Progenitor cell of endocrine pancreas (in vitro differentiated cells): Measurements from ENCODE around the gene FCHSD1. TPM values are rescaled to one million over a fixed set of nuclear protein-coding genes. Genes with fewer than 3 reads are reported as not detected.

Source experiments
- DNase-seq: peaks from one replicate; pipeline ENCODE4 v3.0.0; 2021; ENCODE audit warnings: low spot score; ENCODE audit not compliant: unreplicated experiment
- H3K27ac Mint-ChIP-seq: 2 replicates; pipeline ENCODE4 v1.8.0; 2021; ENCODE audit warnings: mild to moderate bottlenecking, moderate library complexity, mixed read lengths
- H3K27me3 Mint-ChIP-seq: 2 replicates; pipeline ENCODE4 v1.8.0; 2021; ENCODE audit warnings: mixed read lengths
- H3K36me3 Mint-ChIP-seq: 2 replicates; pipeline ENCODE4 v1.8.0; 2022; ENCODE audit warnings: mixed read lengths; ENCODE audit not compliant: insufficient read depth
- H3K4me1 Mint-ChIP-seq: 2 replicates; pipeline ENCODE4 v1.8.0; 2021; ENCODE audit warnings: low read depth, mixed read lengths
- H3K4me3 Mint-ChIP-seq: 2 replicates; pipeline ENCODE4 v1.8.0; 2021; ENCODE audit warnings: low read depth, mild to moderate bottlenecking, moderate library complexity, mixed read lengths
- H3K9me3 Mint-ChIP-seq: 2 replicates; pipeline ENCODE4 v1.8.0; 2021; ENCODE audit warnings: low read depth, mixed read lengths
- total RNA-seq: library from RNA; stranded (reverse); gene quantifications from 2 replicates; pipeline ENCODE4 v1.2.1, GENCODE V29; 2021
- TF ChIP-seq, protein P1 (sequence below): fragments of 200-600 bp; sonication (generic); IDR thresholded peaks from one replicate; pipeline ENCODE4 v1.5.0; 2021; ENCODE audit warnings: antibody characterized with exemption, mild to moderate bottlenecking; ENCODE audit not compliant: unreplicated experiment

The FCHSD1 gene
- total RNA-seq, 1 donor from 2014 or later = 27.7 TPM

GRCh38 chr5:141633871-141634561 lies 17.2 kb downstream of the FCHSD1 start:
- TF ChIP-seq, protein P1, sequence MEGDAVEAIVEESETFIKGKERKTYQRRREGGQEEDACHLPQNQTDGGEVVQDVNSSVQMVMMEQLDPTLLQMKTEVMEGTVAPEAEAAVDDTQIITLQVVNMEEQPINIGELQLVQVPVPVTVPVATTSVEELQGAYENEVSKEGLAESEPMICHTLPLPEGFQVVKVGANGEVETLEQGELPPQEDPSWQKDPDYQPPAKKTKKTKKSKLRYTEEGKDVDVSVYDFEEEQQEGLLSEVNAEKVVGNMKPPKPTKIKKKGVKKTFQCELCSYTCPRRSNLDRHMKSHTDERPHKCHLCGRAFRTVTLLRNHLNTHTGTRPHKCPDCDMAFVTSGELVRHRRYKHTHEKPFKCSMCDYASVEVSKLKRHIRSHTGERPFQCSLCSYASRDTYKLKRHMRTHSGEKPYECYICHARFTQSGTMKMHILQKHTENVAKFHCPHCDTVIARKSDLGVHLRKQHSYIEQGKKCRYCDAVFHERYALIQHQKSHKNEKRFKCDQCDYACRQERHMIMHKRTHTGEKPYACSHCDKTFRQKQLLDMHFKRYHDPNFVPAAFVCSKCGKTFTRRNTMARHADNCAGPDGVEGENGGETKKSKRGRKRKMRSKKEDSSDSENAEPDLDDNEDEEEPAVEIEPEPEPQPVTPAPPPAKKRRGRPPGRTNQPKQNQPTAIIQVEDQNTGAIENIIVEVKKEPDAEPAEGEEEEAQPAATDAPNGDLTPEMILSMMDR = no peak
- H3K27me3 Mint-ChIP-seq = peaks cover 6% of the 10 kb centered on the region
- DNase-seq = no peak
- H3K4me1 Mint-ChIP-seq = peaks cover 12% of the 10 kb centered on the region
- H3K27ac Mint-ChIP-seq = no peak overlapping the region
- H3K9me3 Mint-ChIP-seq = no peaks in the 10 kb centered on the region
- H3K4me3 Mint-ChIP-seq = no peak overlapping the region
- peaks cover 2% of the 10 kb centered on the region for H3K36me3 Mint-ChIP-seq

DNA sequence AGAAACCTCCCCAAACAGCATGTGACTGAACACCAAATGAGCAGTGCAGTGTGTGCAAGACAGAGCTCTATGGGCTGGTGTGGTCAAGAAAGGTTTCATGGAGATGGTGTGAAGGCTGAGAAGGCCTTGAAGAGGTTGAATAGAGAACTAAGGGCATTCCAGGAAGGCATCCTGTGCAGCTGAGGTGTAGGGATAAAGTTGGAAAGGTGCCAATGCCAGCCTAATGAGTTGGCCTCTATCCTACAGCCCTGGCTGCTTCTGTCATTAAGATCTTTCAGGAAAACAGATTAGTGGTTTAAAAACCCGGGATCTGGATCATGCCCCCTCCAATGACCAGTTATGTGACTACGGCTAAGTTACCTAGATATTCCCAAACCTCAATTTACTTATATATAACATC lies 18.6 kb downstream of the FCHSD1 start:
- H3K27ac Mint-ChIP-seq = no peak overlapping the region
- no peak for DNase-seq
- no peak overlapping the region for H3K4me3 Mint-ChIP-seq
- no peaks in the 10 kb centered on the region for H3K27me3 Mint-ChIP-seq
- H3K36me3 Mint-ChIP-seq = peaks cover 2% of the 10 kb centered on the region
- peaks cover 12% of the 10 kb centered on the region for H3K4me1 Mint-ChIP-seq
- TF ChIP-seq, protein P1 = no peak
- H3K9me3 Mint-ChIP-seq = no peaks in the 10 kb centered on the region

DNA sequence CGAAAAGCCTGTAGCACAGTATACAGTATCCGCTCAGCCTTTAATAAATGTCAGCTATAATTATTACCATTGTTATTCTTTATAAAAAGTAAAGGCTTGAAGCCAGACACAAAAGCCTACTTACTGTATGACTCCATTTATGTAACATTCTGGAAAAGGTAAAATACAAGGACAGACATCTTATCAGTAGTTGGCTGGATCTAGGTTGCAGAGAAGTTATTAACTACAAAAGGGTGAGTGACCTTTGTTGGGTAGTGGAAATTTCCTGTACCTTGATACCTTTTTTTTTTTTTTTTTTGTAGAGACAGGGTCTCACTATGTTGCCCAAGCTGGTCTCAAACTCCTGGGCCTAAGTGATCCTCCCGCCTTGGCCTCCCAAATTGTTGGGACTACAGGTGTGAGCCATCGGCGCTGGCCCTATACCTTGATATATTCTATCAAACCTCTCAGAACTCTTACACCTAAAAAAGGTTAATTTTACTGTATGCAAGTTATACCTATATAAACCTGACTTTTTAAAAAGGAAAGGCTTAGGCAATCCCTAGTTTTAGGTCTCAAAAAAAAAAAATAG lies 20.6 kb downstream of the FCHSD1 start:
- no peak for DNase-seq
- H3K4me1 Mint-ChIP-seq = peaks cover 6% of the 10 kb centered on the region
- no peaks in the 10 kb centered on the region for H3K27me3 Mint-ChIP-seq
- H3K27ac Mint-ChIP-seq = no peak overlapping the region
- no peaks in the 10 kb centered on the region for H3K9me3 Mint-ChIP-seq
- no peak overlapping the region for H3K4me3 Mint-ChIP-seq
- H3K36me3 Mint-ChIP-seq = peaks cover 2% of the 10 kb centered on the region
- TF ChIP-seq, protein P1 = no peak

- DNase-seq = no peak
- no peaks in the 10 kb centered on the region for H3K9me3 Mint-ChIP-seq
- H3K4me1 Mint-ChIP-seq = no peaks in the 10 kb centered on the region
- no peak overlapping the region for H3K27ac Mint-ChIP-seq
- H3K27me3 Mint-ChIP-seq = no peaks in the 10 kb centered on the region
- peaks cover 9% of the 10 kb centered on the region for H3K36me3 Mint-ChIP-seq
- no peak overlapping the region for H3K4me3 Mint-ChIP-seq
- TF ChIP-seq, protein P1 = no peak
Observed at GRCh38 chr5:141628175-141628788, 22.9 kb downstream of the FCHSD1 start.

DNA sequence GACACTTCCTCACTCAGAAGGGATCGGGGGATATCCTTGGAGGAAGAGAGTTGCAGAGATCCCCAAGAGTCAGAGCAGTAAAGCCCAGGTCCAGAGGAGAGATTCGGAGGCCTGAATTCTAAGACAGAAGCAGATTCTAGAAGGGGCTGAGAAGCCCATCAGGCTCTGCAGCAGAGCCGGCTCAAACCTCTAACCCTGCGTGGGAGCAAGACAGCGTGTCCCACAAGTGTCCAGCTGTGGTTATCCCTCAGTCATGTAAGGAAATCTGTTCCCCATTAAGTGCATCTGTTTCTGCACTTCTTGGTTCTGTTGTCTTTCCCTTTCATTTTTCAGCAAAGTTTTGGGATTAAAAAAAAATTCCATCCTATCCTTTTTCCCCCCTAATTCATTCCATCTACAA lies 27.6 kb downstream of the FCHSD1 start:
- TF ChIP-seq, protein P1 = no peak
- H3K36me3 Mint-ChIP-seq = peaks cover 13% of the 10 kb centered on the region
- no peaks in the 10 kb centered on the region for H3K27me3 Mint-ChIP-seq

More for the DNA sequence above, 27.6 kb downstream of the FCHSD1 start:
- Mint-ChIP-seq H3K27ac (no peak overlapping the region), H3K9me3 (no peaks in the 10 kb centered on the region), H3K4me1 (no peaks in the 10 kb centered on the region), H3K4me3 (no peak overlapping the region)
- DNase-seq = no peak
